ENCODE results near the gene PLCH1.

GRCh38 chr3:155690921-155691320 lies 54.0 kb downstream of the PLCH1 start:
- TF ChIP-seq CTCF (optimal IDR thresholded peaks at IDR 0.05 in 1 of 3, IDR thresholded peaks at IDR 0.05 in 1 of 3, conservative IDR thresholded peaks at IDR 0.05 in 1 of 3; ENCODE audit: extremely low read depth in 1 of 3, insufficient read depth in 2 of 3, low read length in 3 of 3), result no peak
- no peak for TF ChIP-seq EZH2 (IDR thresholded peaks at IDR 0.05; ENCODE audit: low read length)
